OCI-LY1 (cell line): ENCODE data around the gene ARHGAP6.

Experiments
- CTCF ChIP-seq: fragments of 200-600 bp; sonication (generic), shearing (Covaris generic); IDR thresholded peaks from 2 replicates; pipeline ENCODE4 v1.5.1; 2017; ENCODE audit warnings: mild to moderate bottlenecking, antibody characterized with exemption, low read length, moderate library complexity, mixed read lengths
- EZH2 ChIP-seq: fragments of 200-600 bp; sonication (generic), shearing (Covaris generic); IDR thresholded peaks from 2 replicates; pipeline ENCODE4 v1.8.0; 2017; ENCODE audit warnings: borderline replicate concordance, mixed run types, mild to moderate bottlenecking, antibody characterized with exemption, low read length, moderate library complexity, mixed read lengths

GRCh38 chrX:11266573-11267003 is 399.1 kb downstream of the ARHGAP6 start:
- no peak for TF ChIP-seq CTCF
- TF ChIP-seq EZH2, result no peak
